ENCODE measurements around the gene SAMD11. TPM values are rescaled to one million over a fixed set of nuclear protein-coding genes. Genes with fewer than 3 reads are reported as not detected.

The SAMD11 gene
- total and polyA plus RNA-seq, 2 donors (not counting 1 experiment from before 2014, with no cell fraction given), result not detected

DNA sequence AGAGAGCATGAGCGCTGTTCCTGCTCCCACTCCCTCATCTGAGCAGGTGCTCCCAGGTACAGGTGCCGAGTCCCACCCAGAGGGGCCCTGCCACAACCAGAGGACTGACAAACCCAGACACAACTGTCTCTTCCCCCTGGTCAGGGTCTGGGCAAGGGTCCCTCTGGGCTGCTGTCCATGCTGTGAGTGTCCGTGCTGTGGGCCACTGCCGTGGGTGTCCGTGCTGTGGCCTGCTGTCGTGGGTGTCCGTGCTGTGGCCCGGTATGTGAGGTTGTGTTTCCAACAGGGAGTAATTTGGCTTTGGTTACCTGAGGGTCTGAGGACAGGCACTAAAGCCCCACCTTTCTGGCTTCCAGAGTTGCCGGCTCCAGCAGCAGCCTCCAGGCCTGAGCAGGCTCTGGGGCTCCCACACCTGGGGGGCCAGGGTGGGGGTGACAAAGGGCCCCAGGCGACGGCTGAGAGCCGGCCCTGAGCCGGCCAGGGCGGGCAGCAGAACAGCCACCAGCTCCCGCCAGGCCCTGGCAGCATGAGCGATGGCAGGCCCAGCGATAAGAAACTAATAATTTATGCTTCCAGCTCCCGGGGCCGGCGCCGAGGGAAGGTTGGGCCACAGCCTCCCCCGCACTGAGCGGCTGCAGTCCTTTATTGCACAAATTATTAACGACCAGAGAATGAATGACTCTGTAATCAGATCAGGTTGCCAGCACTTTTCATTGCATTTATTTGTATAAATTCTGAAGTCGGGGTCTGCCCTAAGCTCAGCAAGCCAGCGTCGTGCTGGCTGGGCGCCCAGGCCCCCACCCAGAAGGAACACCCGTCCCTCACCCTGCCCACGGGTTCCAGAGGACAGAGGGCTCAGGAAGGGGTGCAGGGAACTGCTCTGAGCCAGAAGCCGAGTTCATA, 7.3 kb upstream of the SAMD11 start:
- TF ChIP-seq CTCF (IDR thresholded peaks at IDR 0.05) (no peak), EZH2 (IDR thresholded peaks at IDR 0.05; ENCODE audit: borderline replicate concordance, insufficient read depth, low read depth, low read length, poor library complexity, severe bottlenecking) (no peak)
- H3K4me1 Mint-ChIP-seq, result peaks cover 10% of the 10 kb centered on the region
- H3K27ac ChIP-seq (ENCODE audit: low read length in 2 of 2), result no peak overlapping the region
- peaks cover 0 to 9% (median 0%) of the 10 kb centered on the region in 3 donors for H3K9me3 ChIP-seq (ENCODE audit: control extremely low read depth in 1 of 3, control insufficient read depth in 2 of 3, insufficient read depth in 1 of 3, low read length in 2 of 3)
- peaks cover 35% of the 10 kb centered on the region for H3K27me3 Mint-ChIP-seq
- H3K4me2 ChIP-seq (replicated peaks; ENCODE audit: low read depth, low read length, poor library complexity, severe bottlenecking), result no peak overlapping the region
- no peaks in the 10 kb centered on the region for H3K79me2 ChIP-seq (ENCODE audit: control insufficient read depth, insufficient read depth, low read length)
- DNase-seq (no peak), ATAC-seq (ENCODE audit: low read depth) (no peak)
- H3K4me1 ChIP-seq (ENCODE audit: control insufficient read depth in 2 of 2, insufficient read depth in 2 of 2, low read length in 2 of 2), result peaks cover 12 to 13% of the 10 kb centered on the region in 2 donors
- no peak overlapping the region for H3K27ac Mint-ChIP-seq
- 62% methylated on average over 29 of the region's 31 CpGs for WGBS (ENCODE audit: insufficient coverage)
- H3K4me3 ChIP-seq (ENCODE audit: control extremely low read depth in 1 of 5, extremely low read depth in 1 of 5, insufficient read depth in 1 of 5, low read depth in 2 of 5, low read length in 4 of 5), result no peak overlapping the region
- H3K36me3 ChIP-seq (replicated peaks in 1 of 2; ENCODE audit: control extremely low read depth in 1 of 2, control insufficient read depth in 1 of 2, extremely low read depth in 1 of 2, insufficient read depth in 2 of 2, low read length in 1 of 2), result no peaks in the 10 kb centered on the region
- H3K9me3 Mint-ChIP-seq (ENCODE audit: insufficient read depth), result no peaks in the 10 kb centered on the region
- ChIA-PET POLR2A (no interaction called here), CTCF (no interaction called here)
- no peak overlapping the region for H2AFZ ChIP-seq (ENCODE audit: insufficient read depth, low read depth, low read length, poor library complexity, severe bottlenecking)
- H3K9ac ChIP-seq (ENCODE audit: low read length), result no peak overlapping the region
- peaks cover 0 to 54% (median 18%) of the 10 kb centered on the region in 4 experiments for H3K27me3 ChIP-seq (replicated peaks in 1 of 4; ENCODE audit: control extremely low read depth in 1 of 4, control insufficient read depth in 3 of 4, insufficient read depth in 4 of 4, low read length in 3 of 4)
- no peak overlapping the region for H3K4me3 Mint-ChIP-seq
- intact Hi-C loops (cut with micrococcal nuclease), result no loop called here
- H4K20me1 ChIP-seq (ENCODE audit: control insufficient read depth, insufficient read depth, low read length, poor library complexity, severe bottlenecking), result no peaks in the 10 kb centered on the region

DNA sequence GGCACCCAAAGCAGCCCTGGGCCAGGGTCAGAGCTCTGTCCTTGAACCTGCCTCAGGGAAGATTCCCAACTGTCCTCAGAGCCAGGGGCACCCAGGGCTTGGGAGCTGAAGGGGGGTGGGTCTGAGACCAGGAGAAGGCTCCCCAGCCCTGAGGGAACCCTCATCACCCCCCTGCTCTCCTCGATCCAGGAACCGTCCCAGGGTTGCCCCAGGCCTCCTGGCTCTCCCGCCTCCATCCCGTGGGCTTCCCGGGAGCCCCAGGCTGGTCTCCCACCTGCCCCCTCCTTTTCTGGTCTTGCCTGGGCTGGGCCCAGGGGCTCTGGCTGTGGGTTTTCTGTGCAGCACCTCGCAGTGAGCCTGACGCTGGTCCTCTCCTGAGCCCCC, 6.7 kb upstream of the SAMD11 start:
- no peak overlapping the region for H3K4me3 Mint-ChIP-seq
- Histone ChIP-seq H3K4me2 (replicated peaks; ENCODE audit: low read depth, low read length, poor library complexity, severe bottlenecking) (no peak overlapping the region), H2AFZ (ENCODE audit: insufficient read depth, low read depth, low read length, poor library complexity, severe bottlenecking) (no peak overlapping the region), H3K79me2 (ENCODE audit: control insufficient read depth, insufficient read depth, low read length) (no peaks in the 10 kb centered on the region), H3K4me3 (ENCODE audit: control extremely low read depth in 1 of 5, extremely low read depth in 1 of 5, insufficient read depth in 1 of 5, low read depth in 2 of 5, low read length in 4 of 5) (no peak overlapping the region), H3K4me1 (ENCODE audit: control insufficient read depth in 2 of 2, insufficient read depth in 2 of 2, low read length in 2 of 2) (peaks cover 14 to 16% of the 10 kb centered on the region in 2 donors), H3K27ac (ENCODE audit: low read length in 2 of 2) (no peak overlapping the region), H4K20me1 (ENCODE audit: control insufficient read depth, insufficient read depth, low read length, poor library complexity, severe bottlenecking) (no peaks in the 10 kb centered on the region), H3K9me3 (ENCODE audit: control extremely low read depth in 1 of 3, control insufficient read depth in 2 of 3, insufficient read depth in 1 of 3, low read length in 2 of 3) (peaks cover 0 to 15% (median 0%) of the 10 kb centered on the region in 3 donors), H3K9ac (ENCODE audit: low read length) (no peak overlapping the region), H3K36me3 (replicated peaks in 1 of 2; ENCODE audit: control extremely low read depth in 1 of 2, control insufficient read depth in 1 of 2, extremely low read depth in 1 of 2, insufficient read depth in 2 of 2, low read length in 1 of 2) (no peaks in the 10 kb centered on the region), H3K27me3 (replicated peaks in 1 of 4; ENCODE audit: control extremely low read depth in 1 of 4, control insufficient read depth in 3 of 4, insufficient read depth in 4 of 4, low read length in 3 of 4) (peaks cover 0 to 60% (median 21%) of the 10 kb centered on the region in 4 experiments)
- DNase-seq (no peak), ATAC-seq (ENCODE audit: low read depth) (no peak)
- 83% methylated on average over 7 of the region's 7 CpGs for whole genome bisulfite sequencing (ENCODE audit: insufficient coverage)
- peaks cover 37% of the 10 kb centered on the region for H3K27me3 Mint-ChIP-seq
- no peak overlapping the region for H3K27ac Mint-ChIP-seq
- peaks cover 13% of the 10 kb centered on the region for H3K4me1 Mint-ChIP-seq
- TF ChIP-seq EZH2 (IDR thresholded peaks at IDR 0.05; ENCODE audit: borderline replicate concordance, insufficient read depth, low read depth, low read length, poor library complexity, severe bottlenecking) (no peak), CTCF (IDR thresholded peaks at IDR 0.05) (no peak)
- POLR2A ChIA-PET, result no interaction called here
- H3K9me3 Mint-ChIP-seq (ENCODE audit: insufficient read depth), result no peaks in the 10 kb centered on the region
- CTCF ChIA-PET, result no interaction called here
- intact Hi-C loops (cut with micrococcal nuclease), result no loop called here
